RPMI8226 (cell line): Measurements from ENCODE around the gene PARP15.

Experiments
- DNase-seq: peaks from one replicate; pipeline ENCODE4 v3.0.0-alpha.2; 2015

The PARP15 gene

GRCh38 chr3:122576174-122576940, 1.1 kb upstream of the PARP15 start:
- no peak for DNase-seq

- DNase-seq, result no peak
These were observed 755 bp downstream of the PARP15 start for GRCh38 chr3:122578069-122578740.

- DNase-seq, result no peak
These were observed 3.0 kb downstream of the PARP15 start for GRCh38 chr3:122580470-122580869.

GRCh38 chr3:122581622-122582021, 4.2 kb downstream of the PARP15 start:
- no peak for DNase-seq

GRCh38 chr3:122582390-122582789, 4.9 kb downstream of the PARP15 start:
- no peak for DNase-seq

DNA sequence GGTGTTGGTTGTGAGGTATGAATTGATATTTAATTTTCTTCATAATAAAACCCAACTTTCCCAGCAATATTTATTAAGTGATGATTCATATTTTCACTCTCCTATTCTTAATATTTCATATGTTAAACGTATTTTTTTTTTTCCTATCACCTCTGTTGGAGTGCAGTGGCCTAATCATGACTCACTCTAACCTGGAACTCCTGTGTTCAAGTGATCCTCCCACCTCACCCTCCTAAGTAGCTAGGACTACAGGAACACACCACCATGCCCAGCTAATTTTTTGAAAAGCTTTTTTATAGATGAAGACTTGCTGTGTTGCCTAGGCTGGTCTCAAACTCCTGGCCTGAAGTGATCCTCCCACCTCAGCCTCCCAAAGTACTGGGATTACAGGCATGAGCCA, 8.6 kb downstream of the PARP15 start:
- no peak for DNase-seq

DNA sequence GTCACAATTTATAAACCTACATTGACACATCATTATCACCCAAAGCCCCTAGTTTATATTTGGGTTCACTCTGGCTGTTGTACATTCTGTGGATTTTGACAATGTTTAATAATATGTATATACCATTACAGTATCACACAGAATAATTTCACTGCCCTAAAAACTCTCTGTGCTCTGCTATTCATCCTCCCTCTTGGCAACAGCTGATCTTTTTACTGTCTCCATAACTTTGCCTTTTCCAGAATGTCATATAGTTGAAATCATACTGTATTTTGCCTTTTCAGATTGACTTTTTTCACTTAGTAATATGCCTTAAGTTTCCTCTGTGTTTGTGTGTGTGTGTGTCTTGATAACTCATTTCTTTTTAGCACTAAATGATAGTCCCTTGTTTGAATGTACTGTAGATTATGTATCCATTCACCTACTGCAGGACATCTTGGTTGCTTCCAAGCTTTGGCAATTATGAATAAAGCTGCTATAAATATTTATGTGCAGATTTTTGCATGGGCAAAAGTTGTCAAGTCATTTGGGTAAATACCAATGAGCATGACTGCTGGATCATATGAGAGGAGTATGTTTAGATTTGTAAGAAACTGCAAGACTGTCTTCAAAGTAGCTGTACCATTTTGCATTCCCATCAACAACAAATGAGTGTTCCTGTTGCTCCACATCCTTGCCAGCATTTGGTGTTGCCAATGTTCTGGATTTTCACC, 9.5 kb downstream of the PARP15 start:
- DNase-seq, result no peak

DNA sequence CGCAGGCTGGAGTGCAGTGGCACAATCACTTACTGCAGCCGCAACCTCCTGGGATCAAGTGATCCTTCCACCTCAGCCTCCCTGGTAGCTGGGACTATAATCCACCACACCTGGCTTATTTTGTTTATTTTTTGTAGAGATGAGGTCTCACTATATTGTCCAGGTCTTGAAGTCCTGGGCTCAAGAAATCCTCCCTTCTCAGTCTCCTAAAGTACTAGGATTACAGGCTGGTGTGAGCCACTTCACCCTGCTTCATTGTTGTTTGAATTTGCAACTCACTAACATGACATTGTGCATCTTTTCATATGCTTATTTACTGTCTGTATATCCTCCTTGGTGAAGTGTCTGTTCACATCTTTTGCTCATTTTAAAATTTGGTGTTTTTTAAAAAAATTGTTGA, 10.1 kb downstream of the PARP15 start:
- DNase-seq, result no peak

DNA sequence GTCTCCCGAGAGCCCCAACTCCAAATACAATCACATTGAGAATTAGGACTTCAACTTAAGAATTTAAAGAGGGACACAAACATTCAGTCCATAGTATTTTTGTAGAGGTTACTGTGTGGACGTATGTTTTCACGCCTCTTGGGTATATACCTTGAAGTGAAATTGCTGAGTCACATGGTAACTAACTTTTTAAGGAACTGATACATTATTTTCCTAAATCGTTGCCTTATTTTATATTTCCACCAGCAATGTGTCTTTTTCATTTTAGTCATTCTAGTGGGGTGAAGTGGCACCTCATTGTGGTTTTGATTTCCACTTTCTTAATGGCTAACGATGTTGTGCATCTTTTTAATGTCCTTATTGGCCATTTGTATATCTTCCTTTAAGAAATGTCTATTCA, 11.8 kb downstream of the PARP15 start:
- DNase-seq, result no peak

DNA sequence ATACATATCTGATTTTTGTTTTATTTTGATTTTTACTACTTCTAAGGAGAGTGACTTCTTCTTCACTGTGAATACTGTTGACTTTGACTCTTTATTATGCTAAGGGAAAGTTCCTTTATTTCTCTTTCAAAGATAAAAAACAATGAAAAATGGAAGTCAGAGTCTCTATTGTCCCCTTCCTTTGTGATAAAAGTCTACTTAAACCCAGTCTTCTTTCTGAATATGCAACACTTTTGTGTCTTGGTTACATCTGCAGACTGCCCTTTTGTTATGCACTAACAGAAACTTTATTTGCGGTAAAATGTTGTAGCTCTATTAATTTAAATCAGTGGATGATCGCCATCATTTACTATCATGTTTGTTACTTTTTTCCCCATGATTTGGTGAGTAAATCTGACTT, 13.2 kb downstream of the PARP15 start:
- no peak for DNase-seq

DNA sequence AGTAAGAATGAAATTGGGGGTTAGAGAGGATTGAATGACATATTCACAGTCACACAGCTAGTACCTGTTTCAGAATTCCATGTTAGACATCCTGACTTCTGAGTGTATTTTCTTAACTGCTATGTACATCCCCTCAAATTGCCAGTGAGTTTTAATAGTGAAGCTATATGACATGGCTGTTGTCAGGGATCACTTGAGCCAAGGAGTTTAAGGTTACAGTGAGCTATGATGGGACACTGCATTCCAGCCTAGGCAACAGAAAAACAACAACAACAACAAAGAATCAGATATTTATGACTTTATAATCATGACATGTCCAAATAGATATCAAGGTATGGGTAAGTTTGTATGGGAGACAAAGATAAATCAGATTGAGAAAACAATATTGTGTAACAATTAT, 16.6 kb downstream of the PARP15 start:
- DNase-seq, result no peak

DNA sequence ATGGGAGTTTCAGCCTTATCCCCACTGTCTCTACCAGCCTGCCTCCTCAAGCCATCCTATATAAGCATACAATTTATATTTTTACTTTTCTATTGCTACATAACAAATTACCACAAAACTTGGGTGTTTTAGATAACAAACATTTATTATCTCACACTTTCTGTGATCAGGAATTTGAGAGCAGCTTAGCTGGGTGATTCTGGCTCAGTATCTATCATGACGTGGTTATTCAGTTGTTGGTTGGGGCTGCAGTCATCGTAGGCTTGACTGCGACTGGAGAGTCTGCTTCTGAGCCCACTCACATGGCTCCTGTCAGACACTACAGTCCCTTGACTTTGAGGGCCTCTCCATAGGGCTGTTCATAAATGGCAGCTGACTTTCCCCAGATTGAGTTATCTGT, 20.7 kb downstream of the PARP15 start:
- no peak for DNase-seq

DNA sequence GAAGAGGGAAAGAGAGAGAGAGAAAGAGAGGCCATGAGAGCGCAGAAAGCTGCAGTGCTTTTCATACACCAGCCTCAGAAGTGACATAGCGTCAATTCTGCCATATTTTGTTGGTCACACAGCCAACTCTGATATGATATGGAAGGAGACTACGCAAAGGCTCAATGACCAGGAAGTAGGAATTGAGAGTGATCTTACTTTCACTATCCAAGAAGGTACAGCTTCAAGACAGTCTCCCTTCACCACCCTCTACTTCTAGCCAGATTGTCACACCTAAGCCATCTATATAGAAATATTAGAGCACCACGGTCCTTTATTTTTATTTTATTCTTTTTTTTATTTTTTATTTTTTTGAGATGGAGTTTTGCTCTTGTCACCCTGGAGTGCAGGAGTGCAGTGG, 21.1 kb downstream of the PARP15 start:
- DNase-seq, result no peak

DNA sequence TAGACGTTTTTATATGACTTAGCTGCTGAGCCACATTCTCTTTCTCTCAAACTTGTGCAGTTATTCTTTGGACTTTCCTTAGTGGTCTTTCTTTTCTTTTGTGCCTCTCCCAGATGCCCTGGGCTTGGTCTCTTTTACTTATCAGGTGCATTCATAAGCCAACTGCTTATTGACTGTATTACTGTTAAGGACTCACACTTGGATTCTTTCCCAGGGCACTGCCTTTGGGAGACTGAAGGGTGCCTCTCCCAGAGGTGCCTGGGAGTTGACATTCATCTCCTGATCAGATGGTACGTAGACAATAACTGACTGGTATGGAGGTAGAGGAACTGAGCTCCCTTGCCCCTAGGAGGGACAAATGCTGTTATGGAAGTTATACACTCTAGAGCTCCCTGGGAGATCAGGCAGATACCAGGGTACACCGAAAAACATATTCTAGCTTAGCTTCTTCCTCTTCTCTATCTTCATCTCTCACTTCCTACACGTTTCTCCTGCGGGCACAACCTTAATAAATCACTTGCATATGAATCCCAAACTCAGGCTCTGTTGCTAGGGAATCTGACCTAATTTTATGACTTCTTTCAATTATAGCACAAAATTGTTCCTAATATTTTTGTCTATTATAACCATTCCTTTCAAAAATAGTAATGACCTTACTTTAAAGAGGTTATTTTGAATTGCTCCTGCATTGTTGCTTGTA, 24.7 kb downstream of the PARP15 start:
- DNase-seq, result no peak

DNA sequence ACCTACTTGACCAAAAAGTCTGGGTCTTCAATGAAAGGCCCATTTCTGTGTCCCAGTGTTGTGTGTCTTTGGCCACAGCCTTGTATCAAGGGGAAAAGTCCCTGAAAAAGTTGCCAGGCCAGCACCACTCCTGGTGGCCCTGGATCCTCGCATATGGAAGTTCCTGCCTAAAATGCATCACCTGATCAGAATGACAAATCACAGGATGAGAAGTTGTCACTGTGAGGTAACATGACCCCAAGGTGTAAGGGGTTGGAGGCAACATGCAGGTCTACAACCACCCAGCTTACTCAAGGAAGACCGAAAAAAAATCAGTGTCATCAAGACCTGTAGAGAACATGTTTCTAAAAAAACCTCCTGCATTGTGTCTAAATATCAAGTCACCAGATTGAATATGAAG, 25.6 kb downstream of the PARP15 start:
- no peak for DNase-seq

DNA sequence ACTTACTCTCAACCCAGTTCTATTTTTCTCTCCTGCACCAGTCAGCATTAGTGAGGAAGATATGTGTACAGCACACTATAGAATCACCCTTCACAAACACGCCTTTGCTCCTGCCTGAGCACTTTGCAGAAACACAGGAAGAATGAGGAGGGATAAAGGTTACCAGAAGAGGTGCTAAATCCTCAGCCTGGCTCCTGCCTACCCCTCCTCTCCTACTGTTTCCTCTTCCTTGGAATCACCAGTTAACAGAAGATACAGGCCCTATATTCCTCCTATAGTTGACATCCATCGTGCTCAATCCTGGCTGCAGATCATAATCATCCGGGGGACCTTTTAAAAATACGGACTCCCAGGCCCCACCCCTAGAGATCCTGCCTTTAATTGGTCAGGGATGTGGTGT, 28.9 kb downstream of the PARP15 start:
- DNase-seq, result no peak

DNA sequence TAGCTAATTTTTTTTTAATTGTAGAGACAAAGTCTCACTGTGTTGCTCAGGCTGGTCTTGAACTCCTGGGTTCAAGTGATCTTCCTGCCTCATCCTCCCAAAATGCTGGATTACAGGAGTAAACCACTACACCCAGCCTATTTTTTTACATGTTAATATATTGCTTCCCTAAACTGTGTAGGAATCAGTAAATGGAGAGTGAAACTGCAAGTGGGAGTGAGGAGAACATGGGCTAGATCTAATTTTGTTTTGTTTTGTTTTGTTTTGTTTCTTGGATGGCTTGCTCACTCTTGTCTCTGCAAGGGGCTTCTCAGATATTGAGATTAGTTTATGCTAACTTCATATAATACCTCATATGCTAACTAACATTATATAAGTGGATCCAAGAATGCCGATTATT, 31.5 kb downstream of the PARP15 start:
- DNase-seq, result no peak

GRCh38 chr3:122609798-122610559, 32.5 kb downstream of the PARP15 start:
- DNase-seq, result no peak

GRCh38 chr3:122612696-122613095, 35.2 kb downstream of the PARP15 start:
- no peak for DNase-seq

DNA sequence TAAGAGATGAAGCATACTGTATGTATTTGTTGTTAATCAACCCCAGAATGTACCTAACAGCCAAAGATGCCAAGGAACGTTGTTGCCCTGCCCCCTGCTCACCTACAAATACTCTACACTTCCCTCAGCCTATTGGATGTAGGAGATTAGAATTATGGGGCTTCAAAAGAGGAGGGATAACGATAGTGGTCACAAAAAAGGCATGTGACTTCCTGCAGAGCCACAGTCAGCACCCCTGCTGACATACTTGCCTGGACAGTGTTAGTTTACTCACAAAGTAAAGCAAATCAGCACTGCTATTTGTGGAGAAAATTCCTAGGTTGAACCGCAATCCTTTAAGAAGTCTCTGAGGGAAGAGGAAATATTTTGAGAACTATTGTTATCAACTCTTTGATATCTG, 37.9 kb downstream of the PARP15 start:
- DNase-seq, result no peak

DNA sequence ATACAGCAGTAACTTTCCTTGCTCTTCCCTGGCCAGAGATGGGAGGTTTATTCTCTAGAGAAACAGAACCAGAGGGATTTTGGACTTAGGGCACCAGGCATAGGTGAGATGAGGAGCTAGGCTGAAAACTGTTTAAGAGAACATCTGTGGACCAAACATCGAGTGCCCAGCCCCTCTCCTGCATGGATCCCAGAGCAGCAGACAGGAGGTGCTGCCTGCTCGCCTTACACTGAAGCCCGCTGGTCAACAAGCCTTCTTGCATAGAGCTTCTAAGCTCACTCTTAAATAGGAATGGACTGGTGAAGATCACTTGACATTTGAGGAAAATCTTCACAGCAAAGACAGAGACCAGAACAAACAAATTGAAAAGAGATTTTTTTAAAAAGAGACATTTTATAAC, 41.2 kb downstream of the PARP15 start:
- no peak for DNase-seq

DNA sequence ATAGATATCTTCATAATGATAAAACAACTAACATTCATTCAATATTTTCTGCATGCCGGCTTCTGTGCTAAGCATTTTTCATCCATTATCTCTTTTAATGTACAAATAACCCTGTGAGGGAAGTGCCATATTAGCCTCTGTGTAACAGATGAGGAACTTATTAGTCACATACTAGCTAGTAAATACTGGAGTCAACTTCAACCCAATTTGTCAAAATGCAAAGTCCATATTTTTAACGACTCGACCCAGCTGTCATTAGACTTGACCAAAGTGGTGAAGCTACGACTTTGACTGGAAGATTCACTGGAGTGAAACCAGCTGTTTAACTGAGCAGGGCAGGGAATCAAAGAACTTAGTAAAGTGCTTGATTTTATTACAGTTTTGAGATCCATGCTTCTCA, 41.6 kb downstream of the PARP15 start:
- DNase-seq, result no peak

GRCh38 chr3:122620399-122620798, 42.9 kb downstream of the PARP15 start:
- DNase-seq, result no peak
